HepG2 (cell line): ENCODE data around the gene MSMP. TPM values are rescaled to one million over a fixed set of nuclear protein-coding genes. Genes with fewer than 3 reads are reported as not detected.
A peak's percentile ranks its signal among the peaks of the same experiment; 100 is the strongest.

Source experiments
- ATAC-seq: fragments of 200-7000 bp; cut with Tn5 transposase; 3 replicates; pipeline ENCODE4 v1.9.1; 2020; ENCODE audit warnings: mild to moderate bottlenecking, moderate library complexity
- BruUV-seq: library from RNA; stranded (reverse); fragments of 400-500 nt; replicated peaks from 2 replicates; lab custom pipeline; 2021; lab: Mats Ljungman, UMichigan
- CTCF ChIA-PET: fragments of 300-600 bp; formaldehyde crosslinking; extraction: SDS; loops from one replicate; lab custom pipeline; 2021; ENCODE audit warnings: low total read pairs, inconsistent platforms, low intra/inter-chr PET ratio; lab: Yijun Ruan, JAX
- POLR2A ChIA-PET: fragments of 350-600 bp; sonication (Branson Sonifier 250); formaldehyde crosslinking; loops from one replicate; lab custom pipeline; 2020; ENCODE audit warnings: antibody characterized with exemption, inconsistent platforms; lab: Yijun Ruan, JAX
- DNase-seq: peaks from one replicate; pipeline ENCODE4 v3.0.0-alpha.2; 2015; ENCODE audit warnings: low spot score
- FAIRE-seq: peaks from 3 replicates; lab custom pipeline; 2011; peaks lifted over from hg19 to GRCh38; lab: Jason Lieb, UNC
- H2AFZ ChIP-seq: one replicate; pipeline ENCODE4 v1.6.1; 2011; ENCODE audit warnings: low read length, inconsistent platforms
- H3K27ac ChIP-seq: fragments of 300-600 bp; 3 replicates; pipeline ENCODE4 v1.8.0; 2011; ENCODE audit warnings: mixed run types, mild to moderate bottlenecking, mixed read lengths, low read length, inconsistent platforms; ENCODE audit not compliant: insufficient read depth; ENCODE audit errors: extremely low read length
- H3K27me3 ChIP-seq, 2 experiments: fragments of 200-600 bp in 1 of 2; 2 replicates in 1 of 2; 3 replicates in 1 of 2; pipeline versions ENCODE4 v1.6.0 to v1.8.0; 2011; ENCODE audit warnings: low read length in 2 of 2, mild to moderate bottlenecking in 2 of 2, moderate library complexity in 2 of 2, inconsistent platforms in 1 of 2; ENCODE audit not compliant: insufficient read depth in 2 of 2, control insufficient read depth in 1 of 2
- H3K36me3 ChIP-seq, 2 experiments: fragments of 200-600 bp in 1 of 2; replicated peaks in 1 of 2; 2 replicates in 1 of 2; 3 replicates in 1 of 2; pipeline versions ENCODE4 v1.5.1 to v1.8.0; 2011; ENCODE audit warnings: low read length in 2 of 2, inconsistent platforms in 1 of 2; ENCODE audit not compliant: insufficient read depth in 2 of 2, control insufficient read depth in 1 of 2
- H3K4me1 ChIP-seq: 2 replicates; pipeline ENCODE4 v1.5.1; 2012; ENCODE audit warnings: low read length, inconsistent platforms; ENCODE audit not compliant: insufficient read depth
- H3K4me2 ChIP-seq: 2 replicates; pipeline ENCODE4 v1.6.0; 2011; ENCODE audit warnings: low read depth, low read length, inconsistent platforms
- H3K4me3 ChIP-seq, 3 experiments: fragments of 200-600 bp in 1 of 3; sonication (generic), shearing (Covaris generic) in 1 of 3; replicated peaks in 1 of 3; 2 replicates each; pipeline ENCODE4 v1.5.1; 2011 to 2016; ENCODE audit warnings: low read length in 3 of 3, inconsistent platforms in 2 of 3, low read depth in 2 of 3, mild to moderate bottlenecking in 2 of 3, control low read depth in 1 of 3, mixed read lengths in 1 of 3; ENCODE audit not compliant: insufficient read depth in 1 of 3
- H3K79me2 ChIP-seq: one replicate; pipeline ENCODE4 v1.6.1; 2011; ENCODE audit warnings: low read length, inconsistent platforms; ENCODE audit not compliant: insufficient read depth
- H3K9ac ChIP-seq: 2 replicates; pipeline ENCODE4 v1.6.0; 2011; ENCODE audit warnings: mild to moderate bottlenecking, low read depth, low read length, inconsistent platforms; ENCODE audit not compliant: insufficient read depth
- H3K9me3 ChIP-seq: 2 replicates; pipeline ENCODE4 v1.5.1; 2012; ENCODE audit warnings: mild to moderate bottlenecking, low read length
- H4K20me1 ChIP-seq: 2 replicates; pipeline ENCODE4 v1.6.0; 2011; ENCODE audit warnings: inconsistent platforms, mild to moderate bottlenecking, low read length, moderate library complexity; ENCODE audit not compliant: insufficient read depth
- CTCF ChIP-seq: sonication (generic); formaldehyde crosslinking; IDR thresholded peaks from 2 replicates; pipeline ENCODE4 v1.5.0; 2020; ENCODE audit warnings: mild to moderate bottlenecking, missing genetic modification reagents, moderate library complexity
- DNMT1 ChIP-seq: sonication (generic); formaldehyde crosslinking; IDR thresholded peaks from 2 replicates; pipeline ENCODE4 v1.5.1; 2020; ENCODE audit warnings: mild to moderate bottlenecking, missing genetic modification reagents
- GATAD2A ChIP-seq: IDR thresholded peaks from 2 replicates; pipeline ENCODE4 v1.6.1; 2016
- KLF6 ChIP-seq: IDR thresholded peaks from 2 replicates; pipeline ENCODE4 v1.8.0; 2016; ENCODE audit warnings: missing biosample characterization, missing genetic modification reagents
- NFAT5 ChIP-seq: sonication (generic); formaldehyde crosslinking; IDR thresholded peaks from 2 replicates; pipeline ENCODE4 v1.4.0; 2020; ENCODE audit warnings: missing genetic modification reagents
- RELA ChIP-seq: sonication (generic); formaldehyde crosslinking; IDR thresholded peaks from 2 replicates; pipeline ENCODE4 v1.4.0; 2020; ENCODE audit warnings: missing genetic modification reagents
- SRY ChIP-seq: sonication (generic); formaldehyde crosslinking; IDR thresholded peaks from 2 replicates; pipeline ENCODE4 v1.8.0; 2022; ENCODE audit warnings: mild to moderate bottlenecking, missing genetic modification reagents
- TAF15 ChIP-seq: fragments of 200-400 bp; formaldehyde crosslinking; IDR thresholded peaks from one replicate; pipeline ENCODE4 v1.6.1; 2018; ENCODE audit warnings: mild to moderate bottlenecking, low read depth, low read length; ENCODE audit not compliant: poor library complexity, severe bottlenecking
- ZBTB43 ChIP-seq: sonication (generic); formaldehyde crosslinking; conservative IDR thresholded peaks from 2 replicates; pipeline ENCODE4 v1.4.0; 2020; ENCODE audit warnings: missing genetic modification reagents
- ZNF10 ChIP-seq: sonication (generic); formaldehyde crosslinking; IDR thresholded peaks from 2 replicates; pipeline ENCODE4 v1.4.0; 2020; ENCODE audit warnings: mild to moderate bottlenecking, low read depth, missing genetic modification reagents, borderline replicate concordance
- ZNF570 ChIP-seq: sonication (generic); formaldehyde crosslinking; IDR thresholded peaks from 2 replicates; pipeline ENCODE4 v1.4.0; 2020; ENCODE audit warnings: mild to moderate bottlenecking, missing genetic modification reagents, borderline replicate concordance
- ZNF619 ChIP-seq: sonication (generic); formaldehyde crosslinking; IDR thresholded peaks from 2 replicates; pipeline ENCODE4 v1.4.0; 2020; ENCODE audit warnings: mild to moderate bottlenecking, missing genetic modification reagents
- WGBS: methylation state at CpG from one replicate; pipeline ENCODE4 v1.1.6; 2017; ENCODE audit warnings: low lambda C conversion rate; 5-methylcytosine and 5-hydroxymethylcytosine counted together
- in situ Hi-C: cut with HindIII; loops from 2 replicates; pipeline ENCODE4 v1.10.0; 2017; ENCODE audit warnings: low pct_unique_long_range_greater_than_20kb; ENCODE audit not compliant: extremely low pct_ligation_motif_present
- intact Hi-C: fragments of 100-400 bp; cut with micrococcal nuclease; formaldehyde crosslinking; loops from one replicate; pipeline ENCODE4 v1.10.0; 2022; ENCODE audit not compliant: unreplicated experiment
- polyA plus RNA-seq, 8 experiments: library from polyadenylated mRNA; depleted of rRNA in 3 of 8; stranded (reverse) in 7 of 8; unstranded in 1 of 8; fragments of >200 nt; fragmentation: Illumina TruSeq in 4 of 8; extraction: Trizol in 4 of 8; gene quantifications; 2 replicates each; pipeline versions ENCODE4 v1.2.1 to v1.2.3, GENCODE V29; 2011 to 2016; ENCODE audit warnings: low read depth in 4 of 8, missing spikeins in 1 of 8, mixed read lengths in 1 of 8; ENCODE audit not compliant: insufficient read depth in 1 of 8
- total RNA-seq, 5 experiments: library from RNA; depleted of rRNA; stranded (reverse); fragments of >200 nt; fragmentation: Illumina TruSeq; extraction: Trizol; gene quantifications; 2 replicates each; pipeline ENCODE4 v1.2.3, GENCODE V29; 2016; ENCODE audit warnings: low read depth in 1 of 5

The MSMP gene
- total and polyA plus RNA-seq, 2 of the 13 experiments (the other 11 are each of a cell fraction or from before 2014, with no cell fraction given) = 0.24 to 0.46 TPM

- no peak for TF ChIP-seq RELA (CRISPR knock-in tag)
- TF ChIP-seq TAF15 = no peak
- no peak for TF ChIP-seq DNMT1
- TF ChIP-seq ZBTB43 (CRISPR knock-in tag) = no peak
- TF ChIP-seq GATAD2A = 0 out of 2 replicates have a peak, but pooled peaks have one; percentile 17
- TF ChIP-seq, all 625 proteins: peak for 22
Observed at GRCh38 chr9:35790385-35791296, 36.6 kb upstream of the MSMP start (continued).

- peak; percentile 18; the same call in 1 of the 3 replicates for ATAC-seq
- Histone ChIP-seq H3K27me3 (no peaks in the 10 kb centered on the region), H3K4me1 (no peaks in the 10 kb centered on the region; the same call in 1 of the 2 replicates), H3K9ac (no peak overlapping the region), H3K27ac (no peak overlapping the region), H2AFZ (no peak overlapping the region), H4K20me1 (no peaks in the 10 kb centered on the region), H3K9me3 (no peaks in the 10 kb centered on the region), H3K4me2 (no peak overlapping the region), H3K36me3 (peaks cover 3 to 11% of the 10 kb centered on the region in 2 experiments), H3K79me2 (no peaks in the 10 kb centered on the region), H3K4me3 (no peak overlapping the region)
- POLR2A ChIA-PET = interaction anchor here (1.0 kb wide), 1 partner anchor 22 kb away, joined by 3 read pairs; no protein-coding TSS in a partner anchor
- no peak for DNase-seq
- no TSS peak for BruUV-seq
- CTCF ChIA-PET = interaction anchor here (1.3 to 2.4 kb wide), 4 partner anchors 24 to 92 kb away, joined by 7 to 26 read pairs (median 13); no protein-coding TSS in a partner anchor
- FAIRE-seq = no peak
- intact Hi-C loops (loop anchor here (2.0 kb wide), 2 partner anchors 37 to 93 kb away; no protein-coding TSS in a partner anchor), in situ Hi-C loops (no loop called here)
- 30% methylated on average over 4 of the region's 4 CpGs for WGBS
- TF ChIP-seq CTCF (CRISPR knock-in tag) (no peak), ZNF570 (CRISPR knock-in tag) (no peak), KLF6 (no peak), SRY (CRISPR knock-in tag) (no peak), ZNF10 (CRISPR knock-in tag) (no peak), NFAT5 (CRISPR knock-in tag) (no peak), ZNF619 (CRISPR knock-in tag) (no peak)
Observed at GRCh38 chr9:35790025-35790384, 35.9 kb upstream of the MSMP start.
